ENCODE data around the gene DPT.

Gene DPT

DNA sequence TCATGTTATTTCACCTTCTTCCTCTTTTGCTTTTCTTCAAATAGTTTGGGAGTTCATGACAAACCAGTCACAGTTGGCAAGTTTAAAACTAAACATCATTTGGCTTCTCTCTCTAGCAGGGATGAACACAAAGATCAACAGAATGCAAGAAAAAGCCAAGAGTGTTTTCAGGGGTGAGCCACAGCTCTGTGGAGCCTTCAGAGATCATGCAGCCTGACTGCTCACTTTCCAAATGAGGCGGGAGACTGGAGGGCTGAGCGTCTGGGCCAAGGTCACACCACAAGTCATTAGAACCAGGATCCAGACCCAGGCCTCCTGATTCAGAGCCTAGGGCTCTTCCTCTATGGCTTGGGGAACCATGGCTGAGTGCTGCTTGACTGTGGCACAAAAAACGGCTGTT, 2.7 kb downstream of the DPT start:
- H3K27me3 Mint-ChIP-seq, result peaks cover 7% of the 10 kb centered on the region
- H3K9me3 Mint-ChIP-seq, result no peaks in the 10 kb centered on the region
- no peak for ATAC-seq
- H3K27ac Mint-ChIP-seq, result no peak overlapping the region
- no peak overlapping the region for H3K4me3 Mint-ChIP-seq
- H3K4me1 Mint-ChIP-seq, result no peaks in the 10 kb centered on the region
- DNase-seq, result no peak
- H3K36me3 Mint-ChIP-seq (ENCODE audit: low read depth), result no peaks in the 10 kb centered on the region

DNA sequence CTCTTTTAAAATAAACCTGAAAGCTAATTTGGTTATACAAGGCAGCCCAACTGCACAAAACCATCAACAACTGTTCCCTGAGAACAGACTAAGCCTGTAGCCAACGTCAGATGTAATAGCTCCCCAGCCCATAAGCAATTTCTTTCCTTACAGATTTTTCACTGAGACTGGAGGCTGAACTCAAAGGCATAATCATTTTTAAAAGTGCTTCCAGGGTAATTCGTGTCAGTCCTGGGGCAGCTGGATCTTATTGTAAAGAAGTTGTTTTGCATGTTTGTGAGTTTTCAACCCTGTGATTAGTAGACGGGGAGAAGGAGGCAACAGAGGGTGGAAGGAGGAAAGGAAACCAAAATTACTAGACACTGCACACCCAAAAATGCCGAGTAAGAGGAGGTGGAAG, 3.2 kb downstream of the DPT start:
- Mint-ChIP-seq H3K4me3 (no peak overlapping the region), H3K4me1 (no peaks in the 10 kb centered on the region), H3K27ac (no peak overlapping the region), H3K36me3 (ENCODE audit: low read depth) (no peaks in the 10 kb centered on the region), H3K27me3 (peaks cover 5% of the 10 kb centered on the region), H3K9me3 (no peaks in the 10 kb centered on the region)
- ATAC-seq, result no peak
- DNase-seq, result no peak

DNA sequence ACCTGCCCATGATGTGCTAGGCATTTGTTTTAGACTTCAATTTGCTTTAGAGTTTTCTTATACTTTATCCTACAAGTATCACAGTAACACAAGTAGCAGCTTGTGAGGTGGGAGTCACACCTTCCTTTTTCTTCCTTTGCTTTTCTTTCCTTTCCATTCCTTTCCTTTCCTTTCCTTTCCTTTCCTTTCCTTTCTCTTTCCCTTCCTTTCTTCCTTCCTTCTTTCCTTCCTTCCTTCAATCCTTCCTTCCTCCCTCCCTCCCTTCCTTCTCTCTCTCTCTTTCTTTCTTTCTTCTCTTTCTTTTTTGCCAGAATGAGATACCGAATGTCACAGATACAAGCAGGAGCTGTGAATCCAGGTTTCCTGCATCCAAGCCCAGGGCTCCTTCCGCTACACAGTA, 3.9 kb downstream of the DPT start:
- Mint-ChIP-seq H3K27ac (no peak overlapping the region), H3K27me3 (peaks cover 4% of the 10 kb centered on the region), H3K36me3 (ENCODE audit: low read depth) (no peaks in the 10 kb centered on the region), H3K4me1 (no peaks in the 10 kb centered on the region), H3K9me3 (no peaks in the 10 kb centered on the region), H3K4me3 (no peak overlapping the region)
- no peak for DNase-seq
- no peak for ATAC-seq

DNA sequence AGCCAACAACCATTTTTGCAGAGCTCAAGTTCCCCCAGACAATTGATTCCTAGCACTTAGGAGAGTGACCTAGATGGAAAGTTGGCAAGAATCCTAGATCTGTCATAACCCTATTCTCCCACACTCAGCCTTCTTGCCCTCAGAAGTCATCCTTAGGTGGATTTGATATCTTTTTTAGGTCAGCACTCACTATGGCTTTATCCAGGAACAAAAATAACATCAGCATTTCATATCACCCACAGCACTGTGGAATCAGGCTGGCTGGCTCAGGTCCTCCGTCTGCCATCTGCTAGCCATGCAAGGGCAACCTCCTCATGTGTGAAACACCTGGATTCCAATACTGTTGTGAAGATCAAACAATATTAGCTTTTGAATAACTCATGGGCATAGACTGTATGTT, 6.0 kb downstream of the DPT start:
- ATAC-seq (no peak), DNase-seq (no peak)
- Mint-ChIP-seq H3K9me3 (no peaks in the 10 kb centered on the region), H3K36me3 (ENCODE audit: low read depth) (no peaks in the 10 kb centered on the region), H3K27ac (no peak overlapping the region), H3K27me3 (peaks cover 4% of the 10 kb centered on the region), H3K4me1 (no peaks in the 10 kb centered on the region), H3K4me3 (no peak overlapping the region)

DNA sequence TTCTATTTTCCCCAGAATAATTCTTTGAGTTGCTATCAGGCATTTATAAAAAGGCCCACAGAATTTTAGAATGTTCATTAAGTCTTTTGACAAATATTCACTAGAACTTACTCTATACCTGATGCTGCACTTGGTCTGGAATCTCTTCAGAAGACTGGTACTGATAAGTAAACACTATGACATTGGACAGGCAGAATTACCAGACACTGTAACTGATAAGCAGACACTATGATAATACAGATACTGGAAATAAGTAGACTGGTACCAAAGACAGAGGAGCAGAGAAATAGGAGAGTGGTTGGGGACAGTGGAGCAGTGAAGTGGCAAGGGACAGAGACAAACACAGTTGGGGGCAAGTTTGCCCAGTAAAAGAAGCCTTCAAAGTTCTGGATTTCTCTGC, 8.2 kb downstream of the DPT start:
- no peaks in the 10 kb centered on the region for H3K36me3 Mint-ChIP-seq (ENCODE audit: low read depth)
- no peaks in the 10 kb centered on the region for H3K9me3 Mint-ChIP-seq
- ATAC-seq, result no peak
- DNase-seq, result no peak
- no peak overlapping the region for H3K27ac Mint-ChIP-seq
- H3K4me3 Mint-ChIP-seq, result no peak overlapping the region
- peaks cover 4% of the 10 kb centered on the region for H3K27me3 Mint-ChIP-seq
- H3K4me1 Mint-ChIP-seq, result no peaks in the 10 kb centered on the region

DNA sequence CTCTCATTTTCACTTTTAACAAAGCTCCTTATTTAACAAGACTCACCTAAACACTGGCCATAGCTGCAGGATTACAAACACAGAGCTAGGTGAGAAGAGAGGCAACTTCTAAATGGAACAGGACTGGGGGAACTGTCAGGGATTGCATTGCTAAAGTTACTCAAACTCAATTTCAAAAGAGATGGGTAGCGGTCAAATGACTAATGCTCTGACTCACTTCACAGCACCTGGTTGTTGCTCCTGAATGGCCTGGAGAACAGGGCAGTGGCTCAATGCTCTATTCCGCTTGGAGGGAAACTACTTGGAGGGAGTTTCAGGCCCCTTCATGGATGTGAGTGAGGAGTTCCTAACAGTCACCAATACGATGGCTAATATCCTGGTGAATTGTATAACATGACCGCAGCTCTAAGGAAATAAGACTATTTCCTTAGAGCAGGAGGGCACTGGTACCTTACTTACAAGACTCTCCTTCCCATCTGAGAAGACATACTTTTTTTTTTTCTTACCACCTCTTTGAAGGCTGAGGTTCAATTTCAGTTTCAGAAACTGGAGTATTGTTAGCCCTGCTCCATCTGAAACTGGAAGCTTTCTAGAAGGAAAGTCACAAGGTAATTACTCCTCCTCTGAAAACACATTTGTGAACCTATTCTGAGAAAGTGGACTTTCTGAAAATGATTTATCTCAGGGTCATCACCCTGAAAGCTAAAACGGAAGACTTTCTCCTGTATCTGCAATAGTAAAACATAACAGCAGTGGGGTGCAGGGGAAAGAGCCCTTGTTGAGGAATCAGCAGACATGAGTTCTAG, 9.5 kb downstream of the DPT start:
- H3K4me1 Mint-ChIP-seq, result no peaks in the 10 kb centered on the region
- no peak for ATAC-seq
- no peaks in the 10 kb centered on the region for H3K36me3 Mint-ChIP-seq (ENCODE audit: low read depth)

DNA sequence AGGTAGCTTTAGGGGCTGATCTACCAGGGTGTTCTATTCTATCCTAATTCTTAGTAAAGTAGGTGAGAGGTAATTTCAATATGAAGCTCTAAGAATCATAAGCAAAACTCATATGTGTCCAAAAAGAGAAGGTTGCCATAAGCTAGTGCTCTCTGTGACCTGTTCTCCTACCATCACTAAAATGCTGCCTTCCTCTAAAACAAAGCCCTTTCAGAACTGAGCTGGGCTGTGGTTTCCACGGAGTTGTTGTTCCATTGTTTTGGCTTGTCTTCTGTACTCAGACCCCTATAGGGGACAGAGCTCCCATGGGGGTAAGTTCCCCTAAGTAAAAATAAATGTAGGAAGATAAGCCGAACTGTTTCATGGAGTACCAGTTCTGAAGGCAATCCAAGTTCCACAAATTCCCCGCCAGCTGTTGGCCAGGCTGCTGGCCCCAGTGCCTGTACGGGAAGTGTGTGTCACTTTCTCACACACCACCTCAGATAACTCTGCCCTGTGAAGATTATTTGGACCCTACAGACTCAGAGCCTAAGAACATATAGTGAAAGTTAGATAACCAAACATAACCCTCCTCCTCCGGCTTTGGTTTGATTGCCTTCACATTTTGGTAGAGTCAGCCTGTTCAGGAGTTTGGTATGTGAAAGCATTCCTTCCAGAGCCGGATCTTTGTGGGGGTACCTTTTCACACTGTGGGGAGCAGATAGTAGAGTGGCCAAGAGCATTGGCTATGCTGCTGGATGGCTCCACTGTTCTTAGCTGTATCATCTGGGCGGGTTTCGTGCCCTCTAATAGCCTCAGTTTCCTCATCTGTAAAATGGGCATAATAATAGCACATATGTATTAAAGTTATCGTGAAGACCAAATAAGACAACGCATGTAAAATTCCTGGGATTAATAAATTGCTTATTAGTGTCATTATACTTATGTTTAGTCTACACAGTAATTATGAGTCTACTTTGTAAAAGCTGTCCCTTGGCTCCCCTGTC, 10.8 kb downstream of the DPT start:
- H3K27ac Mint-ChIP-seq, result no peak overlapping the region
- no peak overlapping the region for H3K4me3 Mint-ChIP-seq
- no peak for DNase-seq
- no peaks in the 10 kb centered on the region for H3K9me3 Mint-ChIP-seq
- H3K36me3 Mint-ChIP-seq (ENCODE audit: low read depth), result no peaks in the 10 kb centered on the region
- no peak for ATAC-seq
- peaks cover 4% of the 10 kb centered on the region for H3K27me3 Mint-ChIP-seq
- no peaks in the 10 kb centered on the region for H3K4me1 Mint-ChIP-seq

More for the DNA sequence above, 9.5 kb downstream of the DPT start:
- DNase-seq, result no peak
- Mint-ChIP-seq H3K9me3 (no peaks in the 10 kb centered on the region), H3K4me3 (no peak overlapping the region), H3K27me3 (peaks cover 4% of the 10 kb centered on the region), H3K27ac (no peak overlapping the region)

DNA sequence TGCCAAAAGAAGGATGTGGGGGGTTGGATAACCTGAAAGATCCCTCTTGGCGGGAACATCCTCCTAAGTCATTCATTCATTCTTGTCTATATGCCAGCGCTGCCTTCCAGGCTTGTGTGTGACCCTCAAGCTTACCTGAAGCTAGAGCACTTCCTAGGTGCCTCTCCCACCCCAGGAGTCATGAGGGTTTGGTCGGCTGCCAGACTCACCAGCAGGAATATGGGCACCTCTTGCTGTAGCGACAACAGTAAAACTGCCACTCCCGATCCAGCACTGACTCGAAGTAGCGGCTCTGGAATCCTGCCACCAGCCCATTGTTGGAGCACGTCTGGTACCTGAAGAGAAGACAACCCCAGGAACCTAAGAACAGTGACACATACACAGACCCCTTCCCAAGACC, 15.0 kb downstream of the DPT start:
- Mint-ChIP-seq H3K4me1 (no peaks in the 10 kb centered on the region), H3K27ac (no peak overlapping the region), H3K4me3 (no peak overlapping the region), H3K9me3 (no peaks in the 10 kb centered on the region), H3K27me3 (peaks cover 2% of the 10 kb centered on the region), H3K36me3 (ENCODE audit: low read depth) (no peaks in the 10 kb centered on the region)
- ATAC-seq (no peak), DNase-seq (no peak)

DNA sequence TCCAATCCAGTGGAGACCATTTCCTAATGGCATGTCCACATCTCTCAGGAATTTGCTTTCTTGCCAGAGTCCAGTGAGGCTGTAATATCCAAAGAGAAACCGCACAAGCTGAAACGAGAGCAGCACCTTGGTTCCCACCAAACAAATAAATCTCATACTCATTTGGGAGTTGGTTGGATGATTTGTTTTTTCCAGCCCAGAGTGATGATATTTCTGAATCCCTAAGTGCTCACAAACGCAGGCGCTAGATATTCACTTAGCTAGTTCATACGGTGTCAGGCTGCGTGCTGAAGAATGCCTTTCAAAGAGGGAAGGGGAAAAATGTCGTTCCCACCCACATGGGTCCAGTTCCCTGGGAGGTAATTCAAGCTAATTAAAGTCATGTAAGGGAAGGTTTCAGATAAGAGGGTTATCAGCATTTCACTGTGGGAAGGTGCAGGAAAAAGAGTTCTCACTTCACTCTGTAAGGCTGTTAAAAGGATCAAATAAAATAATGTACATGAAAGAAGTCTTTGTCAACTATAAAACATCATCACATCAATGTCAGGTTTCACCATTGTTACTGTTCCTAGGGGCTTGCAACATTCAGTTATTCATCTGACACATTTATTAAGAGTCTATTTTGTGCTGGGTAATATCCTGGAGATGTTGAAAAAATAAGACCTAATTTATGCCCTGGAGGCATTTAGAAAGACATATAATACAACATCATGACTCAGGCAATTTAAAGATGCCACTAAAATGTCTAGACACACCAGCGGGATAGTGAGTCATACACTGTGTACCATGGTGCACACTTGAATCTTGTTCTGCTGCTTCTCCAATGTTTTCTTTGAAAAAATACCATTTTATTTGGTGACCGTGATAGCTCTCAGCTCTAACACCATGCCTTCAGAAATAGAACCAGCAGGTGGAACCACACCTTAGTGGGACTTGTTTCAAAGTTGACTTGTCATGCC, 19.3 kb downstream of the DPT start:
- Mint-ChIP-seq H3K27ac (no peak overlapping the region), H3K4me1 (no peaks in the 10 kb centered on the region), H3K36me3 (ENCODE audit: low read depth) (no peaks in the 10 kb centered on the region), H3K9me3 (no peaks in the 10 kb centered on the region), H3K27me3 (peaks cover 2% of the 10 kb centered on the region), H3K4me3 (no peak overlapping the region)
- ATAC-seq, result no peak
- DNase-seq, result no peak

DNA sequence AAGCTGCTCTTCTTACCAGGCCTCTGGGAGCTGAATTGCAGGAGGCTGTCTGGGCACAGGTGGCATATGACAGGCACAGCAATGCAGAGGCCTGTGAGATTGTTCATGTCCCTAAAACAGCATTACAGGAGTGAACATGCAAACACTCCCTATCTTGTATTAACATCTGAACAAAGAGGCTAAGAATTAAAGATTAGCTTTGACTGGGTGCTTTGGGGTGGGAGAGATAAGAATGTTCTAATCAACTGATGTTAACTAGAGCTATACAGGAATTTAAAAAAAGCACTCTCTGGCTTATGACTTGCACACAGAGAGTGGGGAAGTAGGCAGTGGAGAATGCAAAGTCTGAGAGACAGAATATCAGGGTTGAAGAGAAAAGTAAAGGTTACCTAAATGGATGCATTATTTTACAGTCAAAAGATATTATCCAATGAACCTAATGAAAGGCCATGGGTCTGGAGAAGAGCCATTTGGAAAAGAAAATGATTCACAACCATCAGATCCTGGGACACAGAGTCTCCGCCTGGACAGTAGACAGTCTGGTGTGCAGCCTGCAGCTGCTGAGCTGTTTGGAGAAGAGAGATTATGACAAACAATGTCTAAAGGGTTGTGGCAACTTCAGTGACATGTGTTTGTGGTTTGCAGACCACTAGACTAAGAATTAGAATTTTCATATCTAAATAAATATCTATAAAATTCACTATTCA, 20.2 kb downstream of the DPT start:
- Mint-ChIP-seq H3K9me3 (no peaks in the 10 kb centered on the region), H3K4me1 (no peaks in the 10 kb centered on the region), H3K27ac (no peak overlapping the region), H3K27me3 (peaks cover 2% of the 10 kb centered on the region), H3K36me3 (ENCODE audit: low read depth) (no peaks in the 10 kb centered on the region), H3K4me3 (no peak overlapping the region)
- no peak for ATAC-seq
- no peak for DNase-seq

DNA sequence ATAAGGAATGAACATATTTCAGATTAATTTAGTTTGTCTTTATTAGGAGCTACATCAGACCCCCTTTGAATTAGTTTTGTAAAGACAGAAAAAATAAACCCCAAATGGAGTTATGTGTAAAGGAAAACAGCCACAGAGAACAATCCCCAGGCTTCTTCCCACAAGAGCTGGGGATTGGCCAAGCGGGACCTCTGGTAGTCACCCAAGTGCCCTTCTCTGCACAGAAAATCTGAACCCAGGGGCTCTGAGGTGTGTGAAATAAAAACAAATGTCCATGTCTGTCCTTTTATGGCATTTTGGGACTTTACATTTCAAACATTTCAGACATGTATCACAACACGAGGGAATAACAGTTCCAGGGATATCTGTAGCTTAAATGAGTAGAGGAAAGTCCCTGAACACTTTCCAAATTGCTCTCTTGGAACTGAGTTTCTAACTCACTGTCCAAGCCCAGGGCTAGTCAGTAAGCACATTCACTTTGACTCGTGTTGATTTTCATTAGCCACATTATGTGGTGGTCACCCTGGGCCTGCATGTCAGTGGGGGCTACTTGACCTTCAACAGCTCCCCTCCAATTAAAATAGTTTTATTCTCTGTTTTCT, 22.5 kb downstream of the DPT start:
- DNase-seq (no peak), ATAC-seq (no peak)
- H3K27ac Mint-ChIP-seq, result no peak overlapping the region
- H3K4me3 Mint-ChIP-seq, result no peak overlapping the region
- H3K9me3 Mint-ChIP-seq, result no peaks in the 10 kb centered on the region
- H3K4me1 Mint-ChIP-seq, result no peaks in the 10 kb centered on the region
- peaks cover 4% of the 10 kb centered on the region for H3K27me3 Mint-ChIP-seq
- no peaks in the 10 kb centered on the region for H3K36me3 Mint-ChIP-seq (ENCODE audit: low read depth)

DNA sequence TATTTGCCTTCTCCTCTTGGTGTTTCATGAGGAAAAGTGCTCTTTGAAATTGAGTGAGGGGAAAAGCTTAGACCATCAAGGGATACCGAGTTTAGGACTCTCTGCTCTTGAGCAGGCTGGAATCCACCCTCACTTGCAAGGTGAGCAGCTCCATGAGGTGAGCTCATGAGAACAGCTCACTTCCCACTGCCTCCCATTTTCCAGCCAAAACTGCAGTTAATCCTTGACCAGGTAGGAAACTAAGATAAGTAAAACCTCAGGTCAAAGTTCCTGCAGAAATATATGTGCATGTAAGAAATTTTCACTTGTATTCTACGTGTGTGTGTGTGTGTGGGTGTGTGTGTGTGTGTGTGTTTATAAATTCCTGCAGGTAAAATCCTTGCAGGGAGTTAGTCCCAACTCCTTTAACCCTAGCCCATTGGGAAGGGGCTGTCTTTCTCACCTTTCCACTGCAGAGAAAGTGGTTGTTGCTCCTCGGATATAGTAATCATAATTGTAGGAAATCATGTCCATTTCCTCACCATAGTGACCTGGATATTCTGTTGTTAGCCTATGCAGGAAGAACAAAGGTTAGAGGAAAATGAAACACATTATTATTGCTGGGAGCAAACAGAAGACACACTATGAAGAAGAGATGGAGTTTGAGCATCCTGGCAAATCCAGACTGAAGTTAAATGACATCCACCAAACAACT, 28.3 kb downstream of the DPT start:
- Mint-ChIP-seq H3K27me3 (peaks cover 2% of the 10 kb centered on the region), H3K9me3 (no peaks in the 10 kb centered on the region), H3K4me3 (no peak overlapping the region), H3K4me1 (no peaks in the 10 kb centered on the region), H3K27ac (no peak overlapping the region), H3K36me3 (ENCODE audit: low read depth) (no peaks in the 10 kb centered on the region)
- ATAC-seq (no peak), DNase-seq (no peak)

DNA sequence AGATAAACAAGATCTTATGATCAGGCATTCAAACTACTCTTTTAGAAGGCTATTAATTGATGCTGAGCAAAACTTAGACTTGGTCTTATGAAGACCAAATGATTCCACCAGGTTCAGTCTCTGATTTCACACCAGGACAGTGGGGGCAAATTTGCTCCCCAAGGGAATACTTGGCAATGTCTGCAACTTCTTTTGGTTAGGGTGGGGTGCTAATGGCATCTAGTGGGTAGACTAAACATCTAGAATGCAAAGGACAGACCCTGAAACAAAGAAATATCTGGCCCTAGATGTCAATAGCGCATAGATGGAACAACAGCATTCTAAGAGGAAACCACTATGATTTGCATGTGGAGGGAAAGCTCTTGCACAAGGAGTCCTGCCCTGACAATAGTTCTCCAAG, 30.6 kb downstream of the DPT start:
- H3K27me3 Mint-ChIP-seq, result peaks cover 2% of the 10 kb centered on the region
- H3K36me3 Mint-ChIP-seq (ENCODE audit: low read depth), result no peaks in the 10 kb centered on the region
- H3K27ac Mint-ChIP-seq, result no peak overlapping the region
- DNase-seq (no peak), ATAC-seq (no peak)
- no peak overlapping the region for H3K4me3 Mint-ChIP-seq
- no peaks in the 10 kb centered on the region for H3K9me3 Mint-ChIP-seq
- no peaks in the 10 kb centered on the region for H3K4me1 Mint-ChIP-seq
